ENCODE measurements around the gene TTC23.
"Not testable (repeated sequence)": the region's sequence is repeated elsewhere in the genome, so short reads cannot be mapped to it uniquely, and the experiment has no call there.

TTC23 gene

DNA sequence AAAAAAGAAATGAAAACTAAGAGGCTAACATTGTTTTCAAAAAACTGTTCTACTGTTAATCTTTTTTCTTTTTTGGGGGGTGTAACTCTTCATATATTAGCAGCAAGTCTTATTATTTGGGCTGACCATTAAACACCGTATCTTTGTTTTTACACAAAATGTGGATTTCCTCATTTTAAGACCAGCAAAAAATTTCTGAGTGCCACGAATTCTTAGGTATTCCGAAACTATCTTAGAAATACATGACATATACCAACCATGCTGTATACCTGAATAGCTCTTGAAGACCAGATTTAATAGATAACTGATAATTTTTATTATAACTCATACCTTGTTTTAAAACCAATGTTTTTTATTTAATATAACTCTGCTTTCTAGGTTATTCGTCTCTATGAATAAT lies 620 bp upstream of the TTC23 start:
- DNase-seq = no peak

DNA sequence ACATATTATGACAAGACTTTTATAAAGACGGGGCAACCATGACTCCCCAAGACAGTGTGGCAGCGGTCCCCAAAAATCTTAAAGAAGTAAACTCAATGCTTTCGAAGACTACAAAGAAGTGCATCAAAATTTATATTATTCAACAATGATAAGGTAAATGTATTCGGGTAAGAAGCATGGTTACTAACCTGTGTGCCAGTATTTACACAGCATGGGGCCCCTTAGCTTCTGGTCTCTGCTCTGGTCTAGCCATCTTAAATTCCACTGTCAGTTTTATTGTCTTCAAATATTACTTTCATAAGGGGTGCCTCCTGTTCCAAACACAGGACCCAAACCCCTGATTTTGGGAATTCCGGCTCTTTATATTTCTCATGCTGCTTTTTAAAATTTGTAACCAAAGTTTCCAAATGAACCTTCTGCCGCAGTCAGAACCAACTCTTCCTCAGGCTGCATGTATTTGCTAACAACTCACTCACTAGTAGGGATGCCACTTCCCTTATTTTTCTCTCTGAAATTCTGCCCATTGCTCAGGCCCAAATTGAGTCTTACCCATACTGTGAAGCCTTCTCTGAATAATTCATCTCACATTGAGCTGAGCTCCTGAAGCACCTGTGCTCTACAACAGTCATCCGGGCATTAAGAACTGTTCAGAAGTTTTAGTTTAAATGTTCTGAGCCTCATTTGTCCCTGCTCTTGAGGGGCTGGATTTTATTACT lies 1.2 kb downstream of the TTC23 start:
- no peak for DNase-seq

DNA sequence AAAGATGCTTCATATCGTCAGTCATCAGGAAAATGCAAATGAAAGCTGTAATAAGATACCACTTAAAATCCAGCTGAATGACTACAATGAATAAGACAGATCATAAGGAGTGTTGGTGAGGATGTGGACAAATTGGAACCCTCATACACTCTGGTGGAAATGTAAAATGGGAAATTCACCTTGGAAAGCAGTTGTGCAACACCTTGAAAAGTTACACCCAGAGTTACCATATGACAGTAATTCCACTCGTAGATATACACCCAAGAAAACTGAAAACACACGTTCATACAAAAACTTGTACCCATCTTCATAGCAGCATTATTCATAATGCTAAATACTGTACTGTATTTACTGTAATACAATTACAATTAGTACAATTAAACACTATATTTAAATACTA lies 2.3 kb downstream of the TTC23 start:
- no peak for DNase-seq

DNA sequence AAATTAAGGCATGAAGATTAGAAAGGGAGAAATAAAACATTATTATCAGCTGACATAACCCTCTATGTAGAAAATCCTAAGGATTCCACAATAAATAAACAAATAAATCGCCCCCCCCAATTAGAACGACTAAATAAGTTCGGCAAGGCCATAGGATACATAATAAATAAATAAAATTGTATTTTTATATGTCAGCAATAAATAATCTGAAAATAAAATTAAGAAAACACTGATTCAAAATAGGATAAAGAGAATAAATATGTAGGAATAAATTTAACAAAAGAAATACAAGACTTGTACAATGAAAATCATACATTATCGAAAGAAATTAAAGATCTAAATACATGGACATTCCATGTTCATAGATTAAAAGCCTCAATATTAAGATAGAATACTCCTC lies 5.1 kb downstream of the TTC23 start:
- no peak for DNase-seq

DNA sequence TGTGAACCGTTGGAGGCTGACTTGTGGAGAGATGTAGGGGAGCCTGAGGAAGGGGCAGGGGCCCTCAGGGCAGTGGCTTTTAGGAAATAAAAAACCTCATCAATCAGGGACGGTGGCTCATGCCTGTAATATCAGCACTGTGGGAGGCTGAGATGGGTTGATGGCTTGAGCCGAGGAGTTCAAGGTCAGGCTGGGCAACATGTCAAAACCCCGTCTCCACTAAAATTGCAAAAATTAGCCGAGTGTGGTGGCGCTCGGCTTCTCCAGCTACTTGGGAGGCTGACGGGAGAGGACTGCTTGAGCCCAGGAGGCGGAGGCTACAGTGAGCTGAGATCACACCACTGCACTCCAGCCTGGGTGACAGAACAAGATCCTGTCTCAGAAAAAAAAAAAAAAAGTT lies 7.6 kb downstream of the TTC23 start:
- DNase-seq = no peak

DNA sequence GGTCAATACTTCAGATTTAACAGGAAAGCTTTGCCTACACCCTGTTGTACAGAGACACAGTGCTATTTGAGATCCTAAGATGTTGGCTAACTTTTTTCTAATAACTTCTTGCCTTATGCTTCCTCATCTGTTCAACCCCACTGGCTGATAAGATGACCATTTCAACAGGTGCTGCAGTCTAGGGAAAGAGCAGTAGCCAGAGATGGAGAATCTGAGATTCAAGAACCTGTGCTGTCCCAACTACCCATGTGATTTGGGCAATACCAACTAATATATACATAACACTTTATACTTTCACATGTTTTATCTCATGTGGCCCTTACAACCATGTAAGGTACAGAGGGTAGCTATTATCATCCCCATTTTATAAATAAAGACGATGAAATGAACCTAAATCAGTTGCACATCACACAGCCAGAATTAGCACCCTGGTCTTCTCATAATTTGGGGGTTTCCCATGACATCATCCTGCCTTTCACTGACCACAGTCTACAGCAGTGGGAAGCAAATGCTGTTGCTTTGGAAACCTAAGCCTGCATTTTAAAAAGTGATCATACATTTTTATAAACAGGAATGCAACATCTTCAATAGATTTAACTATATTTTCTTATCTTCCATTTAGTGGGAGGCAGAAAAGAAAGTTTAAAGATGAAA lies 9.7 kb downstream of the TTC23 start:
- no peak for DNase-seq

DNA sequence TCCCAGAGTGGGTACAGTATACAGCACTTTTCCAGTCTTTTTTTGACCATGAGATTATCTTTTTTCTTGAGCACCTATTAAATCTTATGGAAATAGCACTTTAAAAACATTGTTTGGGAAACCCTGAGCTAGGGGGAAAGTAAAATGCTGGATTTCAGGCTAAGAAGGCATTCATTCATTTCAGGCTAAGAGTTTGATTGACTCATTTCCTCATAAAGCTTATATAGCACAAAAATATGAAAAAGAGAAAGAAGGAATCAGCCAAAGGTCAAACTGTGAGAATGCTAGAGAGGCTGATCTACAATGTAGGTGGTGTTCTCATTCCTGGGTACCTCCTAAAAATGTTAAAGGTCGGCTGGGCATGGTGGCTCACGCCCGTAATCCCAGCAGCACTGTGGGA lies 10.5 kb downstream of the TTC23 start:
- DNase-seq = no peak

DNA sequence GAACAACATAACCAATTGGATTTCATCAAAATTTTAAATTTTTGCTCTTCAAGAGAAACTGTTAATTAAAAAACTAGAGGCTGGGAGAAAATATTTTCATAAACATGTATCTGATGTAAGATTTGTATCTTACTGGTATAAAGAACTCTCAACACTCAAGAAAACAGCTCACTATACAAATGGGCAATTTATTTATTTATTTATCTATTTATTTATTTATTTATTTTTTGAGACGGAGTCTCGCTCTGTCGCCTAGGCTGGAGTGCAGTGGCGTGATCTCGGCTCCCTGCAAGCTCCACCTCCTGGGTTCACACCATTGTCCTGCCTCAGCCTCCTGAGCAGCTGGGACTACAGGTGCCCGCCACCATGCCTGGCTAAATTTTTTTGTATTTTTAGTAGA lies 15.2 kb downstream of the TTC23 start:
- not testable (repeated sequence) for DNase-seq

DNA sequence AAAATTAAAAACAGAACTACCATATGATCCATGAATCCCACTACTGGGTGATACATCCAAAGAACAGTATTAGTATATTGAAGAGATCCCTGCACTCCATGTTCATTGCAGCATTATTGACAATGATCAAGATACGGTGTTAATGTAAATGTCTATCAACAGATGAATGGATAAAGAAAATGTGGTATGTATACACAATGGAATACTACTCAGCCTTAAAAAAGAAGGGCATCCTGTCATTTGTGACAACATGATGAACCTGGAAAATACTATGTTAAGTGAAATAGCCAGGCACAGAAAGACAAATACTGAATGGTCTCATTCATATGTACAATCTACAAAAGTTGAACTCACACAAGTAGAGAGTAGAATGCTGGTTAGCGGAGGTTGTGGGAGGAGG lies 16.6 kb downstream of the TTC23 start:
- DNase-seq = no peak

DNA sequence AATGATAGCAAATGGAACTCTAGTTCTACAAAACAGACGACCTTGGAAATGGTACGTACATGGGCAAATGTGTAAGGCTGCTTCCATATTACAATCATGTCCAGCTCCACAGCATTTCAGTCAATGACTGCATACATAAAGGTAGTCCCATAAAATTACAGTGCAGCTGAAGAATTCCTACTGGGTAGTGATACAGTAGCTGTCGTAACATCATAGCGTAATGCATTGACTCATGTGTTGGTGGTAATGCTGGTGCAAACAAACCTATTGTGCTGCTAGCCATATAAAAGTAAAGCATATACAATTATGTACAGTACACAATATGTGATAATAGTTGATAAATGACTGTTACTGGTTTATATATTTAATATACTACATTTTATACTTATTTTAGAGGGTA lies 18.5 kb downstream of the TTC23 start:
- no peak for DNase-seq

DNA sequence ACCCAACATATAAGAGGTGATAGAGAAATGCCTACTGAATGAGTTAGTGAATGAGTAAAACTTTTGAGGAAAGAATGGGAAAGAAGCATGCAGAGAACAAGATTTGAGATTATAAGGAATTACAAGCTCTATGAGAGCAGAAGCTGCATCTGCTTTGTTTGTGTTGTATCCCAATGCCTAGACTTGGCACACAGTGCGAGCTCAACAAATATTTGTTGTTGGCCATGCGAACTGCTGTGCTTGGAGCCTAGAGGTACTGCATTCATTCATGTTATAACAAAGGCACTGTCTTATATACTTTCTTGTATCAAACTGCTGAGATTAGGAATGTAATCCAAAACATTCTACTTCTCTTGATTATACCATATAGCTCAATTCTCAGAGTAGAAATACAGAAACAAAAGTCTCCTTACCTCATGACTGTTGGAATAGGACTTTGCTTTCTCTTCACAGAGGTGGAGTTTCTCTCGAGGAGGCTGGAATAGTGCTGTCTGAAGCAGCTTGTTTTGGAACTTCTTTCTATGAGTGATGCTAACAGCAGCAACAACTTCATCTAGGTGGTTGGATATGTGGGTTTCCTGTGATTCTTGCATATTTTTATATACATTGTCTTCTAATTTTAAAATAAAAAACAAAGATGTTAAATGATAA lies 21.1 kb downstream of the TTC23 start:
- DNase-seq = no peak

DNA sequence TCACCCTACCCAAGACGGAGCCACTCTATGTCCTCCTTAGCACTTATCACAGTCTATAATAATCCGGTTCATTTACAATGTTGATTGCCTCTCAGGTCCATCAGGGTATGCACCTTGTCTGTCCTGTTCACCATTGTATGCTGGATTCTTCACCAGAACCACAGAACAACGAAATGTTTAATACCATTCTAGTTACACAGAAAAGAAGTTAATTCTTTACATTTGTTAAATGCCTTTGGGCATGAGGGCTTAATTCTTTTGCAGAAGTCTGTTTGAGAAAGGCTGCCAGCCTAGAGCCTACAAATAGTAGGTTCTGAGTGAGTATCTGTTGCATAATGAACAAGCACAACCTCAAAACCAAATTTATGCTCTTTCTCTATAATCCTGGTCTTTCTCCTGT lies 22.6 kb downstream of the TTC23 start:
- no peak for DNase-seq

DNA sequence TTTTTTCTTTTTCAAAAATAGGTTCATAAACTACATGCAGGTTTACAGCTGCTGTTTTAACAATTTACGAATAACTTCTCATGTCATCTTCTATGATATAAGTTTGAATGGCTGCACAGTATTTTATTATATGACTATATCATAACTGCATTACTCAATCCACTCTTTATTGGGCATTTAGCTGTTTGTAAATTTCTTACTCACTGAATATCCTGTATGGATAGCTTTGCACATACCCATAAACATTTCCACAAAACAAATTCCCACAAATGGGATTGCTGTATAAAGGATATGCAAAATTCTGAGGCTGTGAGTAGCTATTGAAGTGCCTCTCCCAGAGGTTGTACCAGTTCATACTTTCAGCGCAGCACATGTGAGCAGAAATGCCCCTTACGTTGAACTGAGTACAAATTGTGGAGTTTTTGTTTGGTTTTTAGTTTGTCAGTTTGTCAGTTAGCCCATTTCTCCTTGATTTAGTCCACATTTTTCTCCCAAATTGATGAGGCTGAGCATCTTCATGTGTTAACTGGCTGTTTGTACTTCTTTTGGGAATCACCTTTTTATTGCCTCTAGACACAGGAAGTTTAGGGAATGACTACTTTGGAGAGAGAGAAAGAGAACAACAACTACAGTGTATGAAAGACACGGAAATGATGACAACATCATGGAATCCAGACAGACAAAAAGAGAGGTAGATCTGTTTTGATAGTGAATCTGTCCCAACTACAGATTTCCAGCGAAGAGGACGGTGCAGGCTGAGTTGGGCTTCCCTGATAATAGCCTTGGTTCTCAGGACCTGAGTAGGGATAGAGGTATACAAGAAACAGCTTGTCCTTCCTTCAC lies 24.8 kb downstream of the TTC23 start:
- DNase-seq = no peak

DNA sequence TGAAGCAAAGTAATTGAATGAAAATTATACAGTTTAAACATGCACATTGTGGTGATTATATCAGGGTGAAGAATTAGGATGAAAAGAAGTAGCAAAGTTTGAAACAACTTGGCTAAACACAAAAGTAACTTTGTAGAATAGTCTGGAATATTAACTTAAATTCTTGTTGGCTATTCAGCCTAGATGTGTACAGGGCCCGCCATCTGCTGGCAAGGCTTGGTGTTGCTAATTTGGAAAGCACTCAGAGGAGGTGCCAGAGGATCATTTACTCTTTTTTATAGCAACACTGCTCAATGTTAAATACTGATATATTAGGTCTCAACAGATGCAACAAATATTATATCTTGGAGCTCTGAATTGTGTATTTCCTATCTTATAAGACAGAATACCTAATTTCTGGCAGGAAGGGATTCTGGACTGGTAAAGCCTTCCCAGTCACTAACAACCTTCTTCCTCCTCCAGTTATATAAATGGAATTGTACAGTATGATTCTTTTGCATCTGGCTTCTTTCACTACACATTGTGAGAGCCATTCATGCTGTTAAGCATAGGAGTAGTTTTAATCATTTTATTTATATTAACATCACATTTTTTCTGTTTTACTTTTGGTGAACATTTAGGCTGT lies 36.1 kb downstream of the TTC23 start:
- DNase-seq = peak; percentile 11

DNA sequence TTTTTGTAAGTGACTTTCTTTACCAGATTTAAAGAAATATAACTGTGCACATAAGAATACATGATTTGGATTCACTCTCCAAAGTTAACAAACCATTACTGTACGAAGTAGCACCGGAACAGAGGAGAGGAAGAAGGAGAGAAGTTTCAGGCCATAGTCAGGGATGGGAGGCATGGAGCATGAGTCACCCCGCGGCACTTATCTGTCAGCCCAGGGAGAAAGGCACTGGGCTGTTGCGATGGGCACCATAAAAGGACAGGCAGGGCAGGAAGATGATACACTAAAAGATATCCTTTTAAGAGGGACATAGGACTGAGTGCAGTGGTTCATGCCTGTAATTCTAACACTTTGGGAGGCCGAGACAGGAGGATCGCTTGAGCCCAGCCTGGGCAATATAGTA lies 37.0 kb downstream of the TTC23 start:
- DNase-seq = no peak

DNA sequence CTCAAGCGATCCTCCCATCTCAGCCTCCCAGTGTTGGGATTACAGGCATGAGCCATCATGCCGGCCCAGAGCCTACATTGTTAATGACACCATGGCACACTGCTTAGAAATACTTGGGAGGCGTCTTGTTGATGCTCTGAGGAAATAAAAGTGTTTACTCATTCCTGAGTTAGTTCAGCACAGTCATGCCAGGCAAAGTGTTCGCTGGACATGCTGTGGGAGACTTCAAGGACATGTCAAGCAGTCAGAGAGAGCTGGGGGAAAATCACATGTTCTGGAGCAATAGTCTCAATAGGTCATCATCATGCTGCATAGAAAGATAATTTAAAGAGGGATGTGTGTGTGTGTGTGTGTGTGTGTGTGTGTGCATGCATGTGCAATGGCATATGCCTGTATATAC lies 37.5 kb downstream of the TTC23 start:
- no peak for DNase-seq

DNA sequence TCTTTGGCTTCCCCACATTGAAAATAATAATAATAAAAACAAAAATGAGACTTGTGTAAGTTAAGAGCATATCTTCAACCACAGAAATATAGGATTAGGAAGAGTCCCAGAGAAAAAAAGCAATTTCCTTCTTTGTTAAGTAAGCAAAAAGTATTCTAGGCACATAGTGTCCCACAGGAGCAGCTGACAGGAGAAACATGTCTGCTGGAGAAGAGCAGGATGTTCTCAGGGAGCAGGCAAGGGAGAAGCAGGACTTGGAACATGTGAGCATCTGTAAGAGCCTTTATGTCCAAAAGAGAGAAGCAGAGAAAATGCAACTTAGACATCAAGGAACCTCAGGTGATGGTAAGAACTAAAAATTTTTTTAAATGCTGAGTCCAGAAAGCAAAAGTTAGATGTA lies 39.0 kb downstream of the TTC23 start:
- DNase-seq = no peak

DNA sequence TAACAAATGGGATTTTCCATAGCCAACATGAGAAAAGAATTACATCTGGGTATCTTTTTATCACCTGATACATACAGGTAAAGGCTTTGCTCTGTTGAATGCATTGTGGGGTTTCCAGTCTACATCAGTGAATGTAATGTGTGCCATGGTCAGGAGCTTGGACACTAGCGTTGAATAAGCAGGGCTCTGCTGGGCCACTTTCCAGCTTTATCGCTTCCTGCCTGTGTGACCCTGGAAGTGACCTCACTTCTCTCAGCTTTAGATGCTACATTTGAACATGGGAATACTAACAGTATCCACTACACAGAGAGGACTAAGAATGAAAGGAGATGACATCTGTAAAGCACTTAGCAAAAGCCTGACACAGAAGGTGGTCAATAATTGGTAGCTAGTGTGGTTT lies 40.1 kb downstream of the TTC23 start:
- no peak for DNase-seq

DNA sequence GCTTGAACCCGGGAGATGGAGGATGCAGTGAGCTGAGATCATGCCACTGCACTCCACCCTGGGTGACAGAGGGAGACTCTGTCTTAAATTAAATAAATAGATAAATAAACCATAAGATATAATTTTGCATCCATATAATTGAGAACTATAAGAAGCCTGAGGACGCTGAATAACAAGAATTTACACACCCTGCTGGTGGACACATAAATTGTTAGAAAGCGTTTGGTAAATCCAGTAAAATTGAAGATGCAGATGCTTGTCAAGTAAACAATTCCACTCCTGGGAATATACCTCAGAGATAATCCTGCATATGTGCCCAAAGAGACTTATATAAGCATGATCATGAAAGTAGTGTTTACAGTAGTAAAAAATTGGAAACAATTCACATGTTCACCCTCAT lies 41.7 kb downstream of the TTC23 start:
- DNase-seq = no peak

DNA sequence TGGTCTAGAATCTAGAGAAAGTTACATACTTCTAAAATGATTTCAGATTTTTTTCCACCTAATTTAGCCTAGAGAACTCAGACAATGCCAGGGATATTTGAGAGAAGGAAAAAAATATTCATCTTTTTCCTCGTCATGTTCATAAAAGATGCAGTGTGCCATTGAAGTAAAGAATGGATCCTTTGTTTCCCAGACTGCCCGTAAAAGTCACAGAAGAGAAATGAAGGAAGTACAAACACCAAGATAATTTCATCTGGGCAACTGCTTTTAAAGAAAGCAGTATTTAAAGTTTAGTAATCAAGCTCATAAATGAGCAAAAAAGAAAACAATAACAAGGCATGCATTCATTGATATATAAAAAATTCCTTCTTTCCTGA lies 47.2 kb downstream of the TTC23 start:
- DNase-seq = no peak

DNA sequence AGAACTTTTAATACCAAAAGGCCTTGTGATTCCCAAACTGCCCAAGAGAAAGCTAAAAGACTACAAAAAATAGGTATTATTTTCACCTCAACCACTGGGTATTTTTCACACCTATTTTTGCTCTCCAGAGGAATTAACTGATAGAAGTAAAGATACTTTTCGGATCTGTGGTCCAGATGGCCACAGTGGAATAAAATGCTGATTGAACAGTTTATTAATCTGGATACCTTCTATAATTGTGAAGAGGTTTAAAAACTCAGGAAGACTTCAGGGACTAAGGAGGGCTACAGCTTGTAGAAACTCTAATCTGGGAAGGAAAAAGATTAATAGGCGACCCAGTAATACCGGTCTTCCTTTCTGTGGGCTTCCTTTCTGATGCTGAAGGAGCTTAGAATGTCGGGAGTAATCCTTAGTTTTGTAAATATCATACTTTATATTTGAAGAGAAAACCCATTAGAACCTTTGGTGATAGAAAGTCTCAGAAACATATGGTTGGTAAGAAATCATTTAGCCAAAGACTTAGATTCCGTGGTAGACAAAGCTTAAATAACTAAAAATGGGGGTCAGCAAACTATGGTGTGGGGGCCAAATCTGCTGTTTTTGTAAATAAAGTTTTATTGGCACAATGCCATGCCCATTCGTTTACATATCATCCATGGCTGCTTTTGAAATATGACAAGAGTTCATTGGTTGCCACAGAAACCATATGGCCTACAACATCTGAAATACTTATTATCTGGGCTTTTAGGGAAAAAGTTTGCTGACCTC lies 47.8 kb downstream of the TTC23 start:
- DNase-seq = no peak

DNA sequence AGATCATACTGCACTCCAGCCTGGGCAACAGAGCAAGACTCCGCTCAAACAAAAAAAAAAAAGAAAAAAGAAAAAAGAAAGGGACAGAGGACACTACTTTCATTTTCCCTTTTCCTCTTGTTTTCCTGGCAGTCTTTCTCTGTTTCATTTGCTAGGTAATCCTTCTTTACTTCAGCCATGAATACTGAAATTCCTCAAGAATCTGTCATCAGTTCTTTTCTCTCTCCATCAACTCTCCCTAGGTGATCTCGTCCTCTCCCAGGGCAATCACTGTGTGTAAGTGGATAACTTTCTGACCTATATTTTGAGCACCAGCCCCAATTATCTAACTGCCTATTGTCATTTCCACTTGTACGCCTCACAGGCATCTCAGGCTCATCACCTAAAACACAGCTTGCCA lies 51.5 kb downstream of the TTC23 start:
- no peak for DNase-seq
